ENCODE data around the gene B3GLCT. TPM values are rescaled to one million over a fixed set of nuclear protein-coding genes. Genes with fewer than 3 reads are reported as not detected.

B3GLCT gene
- total and polyA plus RNA-seq, 4 donors = 1.5 to 3.6 (median 2.2) TPM

- peaks cover 0 to 5% (median 2%) of the 10 kb centered on the region in 4 donors for H3K36me3 ChIP-seq (ENCODE audit: control insufficient read depth in 4 of 4, insufficient read depth in 3 of 4, low read depth in 1 of 4, low read length in 3 of 4)
- H3K27me3 ChIP-seq (ENCODE audit: control insufficient read depth in 4 of 4, insufficient read depth in 4 of 4, low read length in 3 of 4) = no peaks in the 10 kb centered on the region
- DNase-seq (ENCODE audit: low spot score) = no peak
- no peak overlapping the region for H3K27ac ChIP-seq (ENCODE audit: low read depth in 1 of 2, low read length in 2 of 2)
- peaks cover 0 to 3% (median 1%) of the 10 kb centered on the region in 4 donors for H3K9me3 ChIP-seq (ENCODE audit: control insufficient read depth in 4 of 4, low read length in 3 of 4)
- no peak for TF ChIP-seq ATF3 (IDR thresholded peaks at IDR 0.05)
- TF ChIP-seq FOXA1 (IDR thresholded peaks at IDR 0.05) = no peak
- TF ChIP-seq HNF4G (IDR thresholded peaks at IDR 0.05) = no peak
- no peak for TF ChIP-seq RAD21 (IDR thresholded peaks at IDR 0.05)
- TF ChIP-seq RXRA (IDR thresholded peaks at IDR 0.05) = no peak
- 95% methylated on average over 4 of the region's 4 CpGs for WGBS
- H3K9ac ChIP-seq (ENCODE audit: low read depth in 1 of 2, low read length in 2 of 2) = no peak overlapping the region
- H3K4me3 ChIP-seq (ENCODE audit: low read depth in 1 of 3, low read length in 3 of 3) = no peak overlapping the region
- H3K4me1 ChIP-seq (ENCODE audit: control insufficient read depth in 4 of 4, insufficient read depth in 4 of 4, low read length in 3 of 4) = no peaks in the 10 kb centered on the region
Measured at GRCh38 chr13:31320946-31321345, 121.2 kb downstream of the B3GLCT start.

GRCh38 chr13:31321457-31321856 is 121.7 kb downstream of the B3GLCT start:
- WGBS = 95% methylated on average over 3 of the region's 3 CpGs
- no peaks in the 10 kb centered on the region for H3K9me3 ChIP-seq (ENCODE audit: control insufficient read depth in 4 of 4, low read length in 3 of 4)
- no peak for DNase-seq (ENCODE audit: low spot score)
- H3K4me3 ChIP-seq (ENCODE audit: low read depth in 1 of 3, low read length in 3 of 3) = no peak overlapping the region
- peaks cover 0 to 5% (median 2%) of the 10 kb centered on the region in 4 donors for H3K36me3 ChIP-seq (ENCODE audit: control insufficient read depth in 4 of 4, insufficient read depth in 3 of 4, low read depth in 1 of 4, low read length in 3 of 4)
- H3K4me1 ChIP-seq (ENCODE audit: control insufficient read depth in 4 of 4, insufficient read depth in 4 of 4, low read length in 3 of 4) = no peaks in the 10 kb centered on the region
- no peak overlapping the region for H3K27ac ChIP-seq (ENCODE audit: low read depth in 1 of 2, low read length in 2 of 2)
- no peaks in the 10 kb centered on the region for H3K27me3 ChIP-seq (ENCODE audit: control insufficient read depth in 4 of 4, insufficient read depth in 4 of 4, low read length in 3 of 4)
- no peak overlapping the region for H3K9ac ChIP-seq (ENCODE audit: low read depth in 1 of 2, low read length in 2 of 2)
- no peak for TF ChIP-seq SP1 (IDR thresholded peaks at IDR 0.05)
- no peak for TF ChIP-seq HNF4G (IDR thresholded peaks at IDR 0.05)
- no peak for TF ChIP-seq EGR1 (IDR thresholded peaks at IDR 0.05; ENCODE audit: low read depth in 2 of 2)
- no peak for TF ChIP-seq ZBTB33 (IDR thresholded peaks at IDR 0.05)
- no peak for TF ChIP-seq JUND (IDR thresholded peaks at IDR 0.05)
- no peak for TF ChIP-seq FOXA1 (IDR thresholded peaks at IDR 0.05)
- no peak for TF ChIP-seq HNF4A (conservative IDR thresholded peaks at IDR 0.05)
- TF ChIP-seq RAD21 (IDR thresholded peaks at IDR 0.05) = no peak
- TF ChIP-seq RXRA (IDR thresholded peaks at IDR 0.05) = no peak
- TF ChIP-seq CTCF (IDR thresholded peaks at IDR 0.05; ENCODE audit: low read depth, low read length, missing input control) = no peak
- TF ChIP-seq TAF1 (conservative IDR thresholded peaks at IDR 0.05) = no peak
- no peak for TF ChIP-seq MAX (IDR thresholded peaks at IDR 0.05)

- Histone ChIP-seq H3K4me1 (ENCODE audit: control insufficient read depth in 4 of 4, insufficient read depth in 4 of 4, low read length in 3 of 4) (no peaks in the 10 kb centered on the region), H3K27ac (ENCODE audit: low read depth in 1 of 2, low read length in 2 of 2) (no peak overlapping the region), H3K9me3 (ENCODE audit: control insufficient read depth in 4 of 4, low read length in 3 of 4) (no peaks in the 10 kb centered on the region), H3K36me3 (ENCODE audit: control insufficient read depth in 4 of 4, insufficient read depth in 3 of 4, low read depth in 1 of 4, low read length in 3 of 4) (peaks cover 0 to 5% (median 2%) of the 10 kb centered on the region in 4 donors), H3K9ac (ENCODE audit: low read depth in 1 of 2, low read length in 2 of 2) (no peak overlapping the region), H3K27me3 (ENCODE audit: control insufficient read depth in 4 of 4, insufficient read depth in 4 of 4, low read length in 3 of 4) (no peaks in the 10 kb centered on the region), H3K4me3 (ENCODE audit: low read depth in 1 of 3, low read length in 3 of 3) (no peak overlapping the region)
- 89% methylated on average over 3 of the region's 3 CpGs for WGBS
- no peak for DNase-seq (ENCODE audit: low spot score)
- TF ChIP-seq CTCF (IDR thresholded peaks at IDR 0.05; ENCODE audit: low read depth, low read length, missing input control) (no peak), RAD21 (IDR thresholded peaks at IDR 0.05) (no peak), JUND (IDR thresholded peaks at IDR 0.05) (no peak), REST (IDR thresholded peaks at IDR 0.05) (no peak), FOXA2 (IDR thresholded peaks at IDR 0.05) (no peak), ATF3 (IDR thresholded peaks at IDR 0.05) (no peak)
Measured at GRCh38 chr13:31322026-31322425, 122.3 kb downstream of the B3GLCT start.

Measured in liver (tissue), 9 donors.